Suprapubic skin (tissue), 4 donors: Measurements from ENCODE around the gene PHACTR1. TPM values are rescaled to one million over a fixed set of nuclear protein-coding genes. Genes with fewer than 3 reads are reported as not detected.

Source experiments
- DNase-seq, 2 donors: peaks; one replicate each; pipeline ENCODE4 v3.0.0-alpha.2; 2019; ENCODE audit warnings: low spot score in 2 of 2
- H3K27ac ChIP-seq: fragments of 200-600 bp; sonication (generic); one replicate; pipeline ENCODE4 v1.5.1; 2019
- H3K27me3 ChIP-seq: fragments of 200-600 bp; sonication (generic); one replicate; pipeline ENCODE4 v1.5.1; 2019
- H3K36me3 ChIP-seq: fragments of 200-600 bp; sonication (generic); one replicate; pipeline ENCODE4 v1.5.1; 2019
- H3K4me1 ChIP-seq: fragments of 200-600 bp; sonication (generic); one replicate; pipeline ENCODE4 v1.5.1; 2019
- H3K4me3 ChIP-seq: fragments of 200-600 bp; sonication (generic); one replicate; pipeline ENCODE4 v1.5.1; 2019; ENCODE audit warnings: mild to moderate bottlenecking
- H3K9me3 ChIP-seq: fragments of 200-600 bp; sonication (generic); one replicate; pipeline ENCODE4 v1.5.1; 2019
- CTCF ChIP-seq, 2 donors: fragments of 200-600 bp in 1 of 2; fragments of 450-650 bp in 1 of 2; sonication (generic) in 1 of 2; IDR thresholded peaks; one replicate each; pipeline ENCODE4 v1.5.1; 2016 to 2019; ENCODE audit warnings: antibody characterized with exemption in 2 of 2, mild to moderate bottlenecking in 1 of 2, moderate library complexity in 1 of 2
- EP300 ChIP-seq: sonication (generic); formaldehyde crosslinking; IDR thresholded peaks from one replicate; pipeline ENCODE4 v1.6.1; 2017; ENCODE audit warnings: antibody characterized with exemption
- POLR2A ChIP-seq, 2 donors: fragments of 450-650 bp; IDR thresholded peaks; one replicate each; pipeline ENCODE4 v1.6.1; 2017; ENCODE audit warnings: antibody characterized with exemption in 2 of 2, mild to moderate bottlenecking in 2 of 2, moderate library complexity in 2 of 2
- POLR2AphosphoS5 ChIP-seq, 3 donors: sonication (generic); formaldehyde crosslinking; IDR thresholded peaks; one replicate each; pipeline ENCODE4 v1.6.1; 2017; ENCODE audit warnings: antibody characterized with exemption in 3 of 3
- WGBS: methylation state at CpG from one replicate; pipeline ENCODE4 v1.1.5; 2018; 5-methylcytosine and 5-hydroxymethylcytosine counted together
- total RNA-seq, 4 donors: library from RNA; depleted of rRNA; stranded (reverse); fragments of >200 nt; gene quantifications; one replicate each; pipeline ENCODE4 v1.1.0, GENCODE V29; 2016

The PHACTR1 gene
- total RNA-seq, 4 donors from 2014 or later: 4.0 to 8.2 (median 6.4) TPM

GRCh38 chr6:12766365-12766764, 49.8 kb downstream of the PHACTR1 start:
- no peak for DNase-seq
- Histone ChIP-seq H3K9me3 (no peaks in the 10 kb centered on the region), H3K36me3 (no peaks in the 10 kb centered on the region), H3K27me3 (peaks cover 28% of the 10 kb centered on the region), H3K27ac (no peak overlapping the region), H3K4me3 (no peak overlapping the region), H3K4me1 (no peaks in the 10 kb centered on the region)
- TF ChIP-seq EP300: no peak
- TF ChIP-seq POLR2A (IDR thresholded peaks at IDR 0.05): no peak
- TF ChIP-seq POLR2AphosphoS5 (IDR thresholded peaks at IDR 0.05): no peak
- TF ChIP-seq CTCF (IDR thresholded peaks at IDR 0.05): no peak
- 83% methylated on average over 3 of the region's 3 CpGs for WGBS

- WGBS: 91% methylated on average over 3 of the region's 3 CpGs
- DNase-seq: no peak
- no peak overlapping the region for H3K27ac ChIP-seq
- TF ChIP-seq POLR2A (IDR thresholded peaks at IDR 0.05) (no peak), EP300 (no peak), CTCF (IDR thresholded peaks at IDR 0.05) (no peak), POLR2AphosphoS5 (IDR thresholded peaks at IDR 0.05) (no peak)
- no peaks in the 10 kb centered on the region for H3K9me3 ChIP-seq
- peaks cover 24% of the 10 kb centered on the region for H3K27me3 ChIP-seq
- H3K4me3 ChIP-seq: no peak overlapping the region
- H3K4me1 ChIP-seq: no peaks in the 10 kb centered on the region
- no peaks in the 10 kb centered on the region for H3K36me3 ChIP-seq
Observed at GRCh38 chr6:12767016-12767415, 50.4 kb downstream of the PHACTR1 start.

GRCh38 chr6:12769556-12770256, 53.1 kb downstream of the PHACTR1 start:
- Histone ChIP-seq H3K27ac (no peak overlapping the region), H3K36me3 (no peaks in the 10 kb centered on the region), H3K4me1 (no peaks in the 10 kb centered on the region), H3K4me3 (no peak overlapping the region), H3K27me3 (peaks cover 15% of the 10 kb centered on the region), H3K9me3 (no peaks in the 10 kb centered on the region)
- WGBS: 83% methylated on average over 9 of the region's 9 CpGs
- DNase-seq: no peak
- TF ChIP-seq POLR2AphosphoS5 (IDR thresholded peaks at IDR 0.05) (no peak), POLR2A (IDR thresholded peaks at IDR 0.05) (no peak), EP300 (no peak), CTCF (IDR thresholded peaks at IDR 0.05) (no peak)

GRCh38 chr6:12772416-12772815, 55.8 kb downstream of the PHACTR1 start:
- no peaks in the 10 kb centered on the region for H3K36me3 ChIP-seq
- no peaks in the 10 kb centered on the region for H3K4me1 ChIP-seq
- TF ChIP-seq POLR2AphosphoS5 (IDR thresholded peaks at IDR 0.05) (no peak), POLR2A (IDR thresholded peaks at IDR 0.05) (no peak), CTCF (IDR thresholded peaks at IDR 0.05) (no peak), EP300 (no peak)
- H3K4me3 ChIP-seq: no peak overlapping the region
- no peak overlapping the region for H3K27ac ChIP-seq
- WGBS: 65% methylated on average over 3 of the region's 3 CpGs
- peaks cover 13% of the 10 kb centered on the region for H3K27me3 ChIP-seq
- no peak for DNase-seq
- H3K9me3 ChIP-seq: no peaks in the 10 kb centered on the region

- H3K27ac ChIP-seq: no peak overlapping the region
- WGBS: 78% methylated on average over 4 of the region's 4 CpGs
- H3K4me3 ChIP-seq: no peak overlapping the region
- TF ChIP-seq POLR2A (IDR thresholded peaks at IDR 0.05) (no peak), POLR2AphosphoS5 (IDR thresholded peaks at IDR 0.05) (no peak)
- no peaks in the 10 kb centered on the region for H3K27me3 ChIP-seq
- no peak for DNase-seq
- H3K36me3 ChIP-seq: no peaks in the 10 kb centered on the region
- no peaks in the 10 kb centered on the region for H3K9me3 ChIP-seq
- no peaks in the 10 kb centered on the region for H3K4me1 ChIP-seq
Observed at GRCh38 chr6:12776291-12776690, 59.7 kb downstream of the PHACTR1 start.
